ENCODE data around the gene B2M.
"Not testable (repeated sequence)": the region's sequence is repeated elsewhere in the genome, so short reads cannot be mapped to it uniquely, and the experiment has no call there.

B2M gene

DNA sequence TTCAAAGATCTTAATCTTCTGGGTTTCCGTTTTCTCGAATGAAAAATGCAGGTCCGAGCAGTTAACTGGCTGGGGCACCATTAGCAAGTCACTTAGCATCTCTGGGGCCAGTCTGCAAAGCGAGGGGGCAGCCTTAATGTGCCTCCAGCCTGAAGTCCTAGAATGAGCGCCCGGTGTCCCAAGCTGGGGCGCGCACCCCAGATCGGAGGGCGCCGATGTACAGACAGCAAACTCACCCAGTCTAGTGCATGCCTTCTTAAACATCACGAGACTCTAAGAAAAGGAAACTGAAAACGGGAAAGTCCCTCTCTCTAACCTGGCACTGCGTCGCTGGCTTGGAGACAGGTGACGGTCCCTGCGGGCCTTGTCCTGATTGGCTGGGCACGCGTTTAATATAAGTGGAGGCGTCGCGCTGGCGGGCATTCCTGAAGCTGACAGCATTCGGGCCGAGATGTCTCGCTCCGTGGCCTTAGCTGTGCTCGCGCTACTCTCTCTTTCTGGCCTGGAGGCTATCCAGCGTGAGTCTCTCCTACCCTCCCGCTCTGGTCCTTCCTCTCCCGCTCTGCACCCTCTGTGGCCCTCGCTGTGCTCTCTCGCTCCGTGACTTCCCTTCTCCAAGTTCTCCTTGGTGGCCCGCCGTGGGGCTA, at the start of gene B2M, which contains the start of gene PATL2:
TSS of gene B2M (plus strand) at position 422 of the 647 bp plus-strand sequence. CDS start at position 452, 30 bp downstream.
TSS of gene PATL2 (minus strand) at position 228 of the 647 bp plus-strand sequence. CDS start 34,833 bp downstream, outside the sequence.
- peak; percentile 96 for DNase-seq

DNA sequence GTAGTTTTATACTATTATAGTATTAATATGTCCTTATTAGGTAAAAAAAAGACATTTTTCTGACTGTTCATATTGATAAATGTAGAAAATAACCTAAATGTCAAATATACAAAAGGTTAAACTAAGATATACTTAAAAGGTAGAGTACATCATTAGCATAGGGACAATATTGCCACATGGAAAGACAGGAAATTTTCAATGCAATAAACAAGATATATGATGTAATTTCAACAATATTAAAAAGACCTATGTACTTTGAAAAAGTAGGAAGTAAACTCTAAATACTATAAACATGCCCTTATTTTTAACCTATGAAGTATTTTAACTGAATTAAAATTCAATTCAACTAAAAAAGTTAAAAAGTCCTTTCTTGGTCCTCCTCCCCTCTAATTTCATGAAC, 49.7 kb upstream of the B2M start:
- DNase-seq, result no peak

DNA sequence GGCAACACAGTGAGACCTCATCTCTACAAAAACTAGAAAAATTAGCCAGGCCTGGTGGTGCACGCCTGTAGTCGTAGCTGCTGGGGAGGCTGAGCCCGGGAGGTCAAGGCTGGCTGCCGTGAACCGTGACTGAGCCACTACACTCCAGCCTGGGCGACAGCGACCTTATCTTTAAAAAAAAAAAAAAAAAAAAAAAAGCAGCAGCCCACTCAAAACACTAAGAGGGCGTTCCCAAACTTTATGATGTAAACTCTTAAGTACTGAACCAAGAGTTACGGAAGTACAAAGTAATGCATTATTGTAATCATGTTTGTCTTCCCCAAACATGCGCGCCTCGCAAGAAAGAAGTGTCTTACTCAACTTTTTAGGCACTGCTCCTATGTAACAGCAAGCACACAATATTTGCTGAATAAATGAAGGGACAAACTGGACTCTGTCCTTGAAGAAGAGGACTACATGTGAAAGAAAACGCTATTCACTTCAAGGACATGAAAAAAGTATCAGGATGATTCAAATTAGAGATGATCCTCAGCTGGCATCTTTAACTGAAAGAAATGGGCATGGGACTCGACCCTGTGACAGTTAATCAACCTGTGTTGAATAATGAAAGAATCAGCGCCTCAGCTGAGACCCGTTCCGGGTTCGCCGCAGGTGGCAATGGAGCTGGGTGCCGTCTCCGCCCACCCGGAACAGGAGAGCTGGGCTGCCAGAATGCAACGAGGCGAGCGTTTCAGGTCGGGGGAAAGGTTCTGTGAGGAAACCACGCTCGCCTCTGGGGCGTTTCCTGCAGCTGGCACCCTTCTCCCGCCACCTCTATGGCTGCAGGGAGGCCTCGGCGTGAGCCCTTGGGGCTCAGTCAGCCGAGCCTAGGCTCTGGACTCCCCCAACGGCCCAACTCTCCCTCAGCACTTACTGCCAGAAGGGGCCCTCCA, 48.6 kb upstream of the B2M start:
- peak; percentile 86 for DNase-seq

DNA sequence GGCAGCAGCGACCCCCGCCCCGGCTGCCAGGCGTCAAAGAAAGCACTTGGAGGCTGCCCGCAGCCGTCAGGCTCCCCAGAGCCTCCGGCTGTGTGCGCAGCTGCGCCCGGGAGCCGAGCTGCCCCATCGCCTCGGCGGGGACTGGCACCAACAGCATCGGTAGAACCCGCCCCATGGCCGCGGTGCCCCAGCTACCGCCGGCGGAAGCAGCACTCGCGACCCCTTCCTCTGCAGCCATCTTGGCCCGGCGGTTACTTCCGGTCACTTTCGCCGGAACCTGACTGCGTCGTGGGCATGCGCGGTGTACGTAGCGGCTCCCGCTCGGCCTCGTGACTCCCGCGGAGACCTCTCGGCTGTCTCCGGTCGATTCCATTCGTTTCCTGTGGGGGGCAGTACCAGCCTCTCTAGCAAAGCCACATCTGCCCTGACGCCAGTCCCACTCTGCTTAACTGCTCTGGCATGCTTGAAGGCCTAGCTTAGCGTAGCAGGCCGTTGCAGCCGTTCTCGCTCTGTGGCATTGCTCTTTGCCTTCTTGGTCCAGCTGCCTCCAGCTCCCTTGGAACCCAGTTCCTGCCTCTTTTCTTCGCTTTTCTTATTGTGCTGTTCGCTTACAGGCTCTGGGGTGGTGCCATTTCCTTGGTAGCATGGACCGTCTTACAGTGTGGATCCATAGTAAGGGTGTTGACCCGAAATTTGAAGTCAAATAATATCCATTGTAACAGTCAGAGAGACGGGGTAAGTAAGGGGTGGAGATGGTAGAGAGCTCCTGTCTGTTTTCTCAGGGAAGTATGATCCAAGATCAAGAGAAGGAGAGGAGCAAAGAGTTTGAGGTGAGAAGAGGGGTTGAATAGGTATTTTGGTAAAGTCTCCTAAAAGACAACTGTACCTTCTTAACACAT, 47.7 kb upstream of the B2M start, which contains the start of gene SPG11:
TSS of gene SPG11 (minus strand) at position 253 of the 899 bp plus-strand sequence. CDS start at position 238, 15 bp downstream.
- DNase-seq, result peak; percentile 97

DNA sequence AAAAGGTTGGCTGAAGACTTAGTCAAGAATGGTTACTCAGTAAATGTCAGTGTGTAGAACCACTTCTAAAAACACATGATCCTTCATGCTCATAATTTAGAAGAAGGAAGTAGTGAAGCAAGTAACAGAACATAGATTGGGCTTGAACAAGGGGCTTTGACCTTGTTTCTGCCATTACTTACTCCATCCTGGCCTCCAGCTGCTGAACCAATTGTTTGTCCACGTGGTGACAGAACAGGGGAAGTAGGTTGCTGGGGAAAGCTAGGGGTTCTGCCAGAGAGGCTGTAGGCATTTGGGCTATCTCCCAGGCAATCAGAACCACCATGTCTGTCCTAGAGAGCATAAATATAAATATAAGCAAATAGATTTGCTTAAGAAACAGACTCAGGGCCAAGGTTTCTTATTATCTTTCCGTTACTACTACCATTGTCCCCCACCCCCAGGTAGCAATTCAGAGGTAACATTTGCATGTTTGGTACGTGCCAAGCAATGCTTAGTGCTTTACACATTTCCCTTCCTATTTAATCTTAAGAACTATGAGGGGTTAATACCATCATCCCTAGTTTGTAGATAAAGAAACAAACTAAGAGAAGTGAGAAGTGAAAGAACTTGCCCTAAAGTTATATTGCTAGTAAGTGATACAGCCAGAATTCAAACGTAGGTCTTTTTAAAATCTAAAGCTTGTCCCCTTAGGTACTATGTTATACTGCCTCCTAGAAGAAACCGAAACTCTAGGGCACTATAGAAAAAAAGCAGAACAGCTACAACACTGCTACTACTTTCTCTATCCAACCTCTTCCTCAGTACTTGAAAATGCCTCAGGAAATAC, 44.9 kb upstream of the B2M start:
- DNase-seq, result no peak

DNA sequence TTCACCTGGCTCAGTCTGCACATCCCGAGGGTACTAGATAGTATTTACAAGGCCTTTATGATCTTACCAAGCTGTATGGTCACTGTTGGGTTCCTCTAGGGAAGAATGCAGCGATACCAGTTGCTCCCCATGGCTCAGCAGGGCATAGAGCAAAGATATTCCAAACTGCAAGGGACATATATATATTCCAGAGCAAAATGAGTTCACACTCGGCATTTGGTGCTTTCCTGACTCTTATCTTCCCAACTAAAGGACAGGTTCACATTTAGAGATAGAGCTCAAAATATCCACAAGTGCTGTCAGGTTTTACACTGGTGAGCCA, 44.3 kb upstream of the B2M start:
- no peak for DNase-seq

DNA sequence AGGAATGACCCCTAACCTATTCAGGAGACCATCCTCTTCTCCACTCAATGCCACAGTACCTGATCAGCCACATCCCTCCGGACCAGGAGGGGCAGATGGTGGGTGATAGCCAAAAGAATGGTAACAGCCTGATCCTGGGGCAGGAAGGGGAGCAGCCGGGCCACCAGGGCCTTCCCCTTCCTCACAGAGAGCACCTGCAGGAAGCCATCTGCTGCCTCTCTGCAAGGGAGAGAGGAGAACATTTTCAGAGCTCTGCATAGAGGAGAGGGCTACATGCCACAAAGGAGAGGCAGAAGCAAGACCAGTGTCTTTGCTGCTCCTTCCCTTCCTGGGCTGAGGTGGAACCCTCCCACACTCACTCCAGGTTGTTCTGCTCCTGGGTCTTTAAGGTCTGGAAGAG, 42.4 kb upstream of the B2M start:
- DNase-seq, result no peak

DNA sequence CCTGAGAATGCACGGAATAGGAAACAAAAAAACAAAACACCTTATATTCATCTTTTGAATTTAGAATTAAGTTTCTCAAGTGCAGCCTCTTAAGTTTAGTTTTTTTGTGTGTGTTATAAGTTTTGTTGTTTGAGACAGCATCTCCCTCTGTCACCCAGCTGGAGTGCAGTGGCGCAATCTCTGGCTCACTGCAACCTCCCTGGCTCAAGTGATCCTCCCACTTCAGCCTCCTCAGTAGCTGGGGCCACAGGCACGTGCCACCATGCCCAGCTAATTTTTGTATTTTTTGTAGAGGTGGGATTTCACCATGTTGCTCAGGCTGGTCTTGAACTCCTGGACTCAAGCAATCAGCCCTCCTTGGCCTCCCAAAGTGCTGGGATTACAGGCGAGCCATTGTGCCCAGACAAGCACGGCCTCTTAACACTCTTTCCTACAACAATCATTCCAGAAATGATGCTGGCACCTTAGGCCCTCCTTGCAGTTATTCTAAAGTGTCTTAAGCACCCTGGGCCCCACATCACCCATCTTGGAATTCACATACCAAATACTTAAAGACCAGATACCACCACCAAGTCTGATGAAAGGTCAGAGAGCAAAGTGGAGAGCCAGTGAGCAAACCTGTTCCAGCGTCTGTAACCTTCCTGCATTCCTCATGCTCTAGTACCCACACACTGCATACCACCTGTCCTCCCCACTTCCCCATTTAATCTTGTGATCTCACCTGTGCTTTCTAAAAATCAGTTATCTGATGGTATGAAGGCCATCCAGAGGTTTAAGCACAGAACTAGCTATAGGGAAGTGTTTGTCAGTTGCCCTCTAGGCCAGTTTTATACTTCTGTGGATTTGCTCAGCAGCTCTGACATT, 41.0 kb upstream of the B2M start:
- no peak for DNase-seq

DNA sequence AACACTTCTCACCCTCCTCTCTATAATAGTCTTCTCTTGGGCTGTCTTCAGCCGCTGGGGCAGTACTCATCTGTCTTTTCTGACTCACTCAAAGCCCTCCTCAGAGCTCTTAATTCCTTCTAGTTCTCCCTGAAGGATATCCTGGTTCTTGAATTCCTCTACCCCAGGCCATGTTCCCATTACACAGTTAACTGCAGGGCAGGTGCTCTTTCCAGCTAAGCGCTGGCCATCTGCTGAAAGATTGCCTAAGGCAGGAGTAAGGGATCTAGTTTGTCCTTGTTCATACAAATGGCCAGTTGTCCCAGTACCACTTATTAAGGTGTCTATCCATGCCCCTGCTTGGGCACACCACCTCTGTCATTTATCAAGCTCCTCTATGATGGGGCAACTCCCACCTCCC, 37.7 kb upstream of the B2M start:
- no peak for DNase-seq

DNA sequence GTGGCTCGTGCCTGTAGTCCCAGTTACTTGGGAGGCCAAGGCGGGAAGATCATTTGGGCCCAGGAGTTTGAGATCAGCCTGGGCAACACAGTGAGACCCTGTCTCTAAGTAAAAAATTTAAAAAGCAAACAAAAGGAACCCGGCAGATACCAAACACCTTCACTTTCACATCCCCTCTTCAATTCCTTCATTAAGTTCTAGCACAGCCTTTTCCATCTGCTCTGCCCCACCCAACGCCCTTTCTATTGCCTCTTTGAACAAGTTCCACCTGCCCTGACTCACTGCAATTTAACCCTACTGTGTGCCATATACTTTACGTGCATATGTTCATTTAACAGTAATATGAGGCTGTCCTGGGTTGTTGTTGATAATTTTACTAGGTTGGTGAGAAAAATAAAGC, 35.4 kb upstream of the B2M start:
- DNase-seq, result no peak

DNA sequence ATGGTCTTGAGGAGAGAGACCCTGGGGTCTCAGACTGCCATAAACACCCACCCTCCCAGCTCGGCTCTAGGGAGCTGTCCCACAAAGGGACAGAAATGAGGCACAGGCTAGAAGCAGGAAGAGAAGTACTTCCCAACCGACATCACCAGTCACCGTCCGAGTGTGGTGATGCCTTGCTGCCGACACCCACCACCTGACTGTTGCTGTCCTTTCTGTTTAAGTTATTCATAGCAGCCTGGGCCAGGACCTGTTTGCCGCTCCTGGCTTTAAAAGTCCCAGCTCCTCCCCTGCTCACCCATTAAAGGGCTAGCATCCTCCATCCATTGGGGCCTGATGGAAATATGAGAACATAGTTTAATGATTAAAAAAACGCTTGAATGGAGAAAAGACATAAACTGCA, 34.6 kb upstream of the B2M start:
- no peak for DNase-seq

DNA sequence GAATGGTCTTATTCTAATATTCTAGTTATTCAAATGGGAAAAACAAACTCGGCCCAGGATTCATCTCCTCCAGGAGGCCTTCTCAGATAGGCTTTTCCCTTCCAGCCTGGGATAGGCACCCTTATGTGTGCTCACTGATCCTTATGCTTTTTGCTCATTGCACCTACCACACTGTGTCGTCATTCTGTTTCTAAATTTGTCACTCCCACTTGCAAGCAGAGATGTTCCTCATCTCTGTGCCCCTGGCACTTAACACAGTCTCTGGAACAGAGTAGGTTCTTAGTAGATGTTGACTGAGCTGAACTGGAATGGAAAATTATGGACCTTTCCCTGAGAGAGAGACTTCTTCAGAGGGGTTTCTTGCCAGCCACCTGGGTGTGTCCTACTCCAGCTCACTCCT, 29.1 kb upstream of the B2M start:
- no peak for DNase-seq

DNA sequence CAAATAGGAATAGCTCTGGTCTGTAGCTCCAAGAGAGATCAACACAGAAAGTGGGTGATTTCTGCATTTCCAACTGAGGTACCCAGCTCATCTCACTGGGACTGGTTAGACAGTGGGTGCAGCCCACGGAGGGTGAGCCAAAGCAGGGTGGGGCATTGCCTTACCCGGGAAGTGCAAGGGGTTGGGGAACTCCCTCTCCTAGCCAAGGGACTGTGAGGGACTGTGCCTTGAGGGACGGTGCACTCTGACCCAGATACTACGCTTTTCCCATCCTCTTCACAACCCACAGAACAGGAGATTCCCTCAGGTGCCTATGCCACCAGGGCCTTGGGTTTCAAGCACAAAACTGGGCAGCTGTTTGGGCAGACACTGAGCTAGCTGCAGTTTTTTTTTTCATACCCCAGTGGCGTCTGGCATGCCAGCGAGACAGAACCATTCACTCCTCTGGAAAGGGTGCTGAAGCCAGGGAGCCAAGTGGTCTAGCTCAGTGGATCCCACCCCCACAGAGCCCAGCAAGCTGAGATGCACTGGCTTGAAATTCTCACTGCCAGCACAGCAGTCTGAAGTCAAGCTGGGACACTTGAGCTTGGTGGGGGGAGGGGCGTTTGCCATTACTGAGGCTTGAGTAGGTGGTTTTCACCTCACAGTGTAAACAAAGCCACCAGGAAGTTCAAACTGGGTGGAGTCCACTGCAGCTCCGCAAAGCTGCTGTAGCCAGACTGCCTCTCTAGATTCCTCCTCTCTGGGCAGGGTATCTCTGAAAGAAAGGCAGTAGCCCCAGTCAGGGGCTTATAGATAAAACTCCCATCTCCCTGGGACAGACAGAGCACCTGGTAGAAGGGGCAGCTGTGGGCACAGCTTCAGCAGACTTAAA, 28.3 kb upstream of the B2M start:
- peak; percentile 87 for DNase-seq

DNA sequence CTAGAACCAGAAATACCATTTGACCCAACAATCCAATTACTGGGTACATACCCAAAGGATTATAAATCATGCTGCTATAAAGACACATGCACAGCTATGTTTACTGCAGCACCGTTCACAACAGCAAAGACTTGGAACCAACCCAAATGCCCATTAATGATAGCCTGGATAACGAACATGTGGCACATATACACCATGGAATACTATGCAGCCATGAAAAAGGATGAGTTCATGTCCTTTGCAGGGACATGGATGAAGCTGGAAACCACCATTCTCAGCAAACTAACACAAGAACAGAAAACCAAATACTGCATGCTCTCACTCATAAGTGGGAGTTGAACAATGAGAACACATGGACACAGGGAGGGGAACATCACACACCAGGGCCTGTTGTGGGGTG, 22.0 kb upstream of the B2M start:
- not testable (repeated sequence) for DNase-seq

DNA sequence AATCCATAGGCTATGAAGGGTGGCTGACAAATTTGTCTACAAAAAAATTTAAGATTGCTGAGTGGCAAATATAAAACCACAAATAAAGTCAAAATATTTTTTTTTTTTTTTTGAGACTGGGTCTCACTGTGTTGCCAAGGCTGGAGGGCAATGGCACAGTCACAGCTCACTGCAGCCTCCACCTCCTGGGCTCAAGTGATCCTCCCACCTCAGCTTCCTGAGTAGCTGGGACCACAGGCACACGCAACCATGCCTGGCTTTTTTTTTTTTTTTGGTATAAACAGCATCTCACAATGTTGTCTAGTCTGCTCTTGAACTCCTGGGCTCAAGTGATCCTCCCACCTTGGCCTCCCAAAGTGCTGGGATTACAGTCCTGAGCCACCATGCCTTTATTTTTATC, 21.1 kb upstream of the B2M start:
- DNase-seq, result not testable (repeated sequence)

DNA sequence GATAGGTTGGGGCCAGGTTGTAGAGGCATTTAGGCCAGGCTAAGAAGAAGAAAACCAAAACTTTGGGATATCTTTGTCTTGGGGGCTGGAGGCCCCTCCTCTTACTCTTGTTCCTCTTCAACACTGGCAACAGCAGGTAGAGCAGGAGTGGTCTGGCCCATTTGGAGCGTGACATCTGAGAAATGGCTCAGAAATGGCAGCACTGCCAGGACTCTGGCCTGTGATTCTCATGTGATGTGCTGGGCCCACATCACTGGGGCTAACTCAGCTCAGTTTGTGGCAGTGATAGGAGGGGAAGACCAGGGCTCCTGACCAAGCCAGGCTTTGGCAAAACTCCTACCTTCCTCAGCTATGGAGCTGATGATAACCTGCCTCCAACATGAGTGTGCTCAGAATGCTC, 18.7 kb upstream of the B2M start:
- DNase-seq, result no peak

DNA sequence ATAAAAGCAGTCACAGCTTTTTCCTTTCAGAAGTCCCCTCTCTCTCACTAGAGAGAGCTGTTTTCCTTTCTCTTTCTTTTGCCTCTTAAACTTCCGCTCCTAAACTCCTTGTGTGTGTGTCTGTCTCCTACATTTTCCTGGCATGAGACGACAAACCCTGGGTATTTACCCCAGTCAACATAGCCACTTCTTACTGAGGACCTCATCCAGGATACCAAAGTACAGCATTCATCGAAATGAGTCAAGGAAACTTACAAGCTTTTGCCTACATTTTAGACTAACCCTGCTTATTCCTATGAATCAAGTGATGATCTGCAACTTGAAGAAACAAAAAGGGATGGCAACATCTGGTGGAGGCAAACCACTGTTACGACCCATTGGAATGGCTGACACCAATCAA, 16.9 kb upstream of the B2M start:
- no peak for DNase-seq

DNA sequence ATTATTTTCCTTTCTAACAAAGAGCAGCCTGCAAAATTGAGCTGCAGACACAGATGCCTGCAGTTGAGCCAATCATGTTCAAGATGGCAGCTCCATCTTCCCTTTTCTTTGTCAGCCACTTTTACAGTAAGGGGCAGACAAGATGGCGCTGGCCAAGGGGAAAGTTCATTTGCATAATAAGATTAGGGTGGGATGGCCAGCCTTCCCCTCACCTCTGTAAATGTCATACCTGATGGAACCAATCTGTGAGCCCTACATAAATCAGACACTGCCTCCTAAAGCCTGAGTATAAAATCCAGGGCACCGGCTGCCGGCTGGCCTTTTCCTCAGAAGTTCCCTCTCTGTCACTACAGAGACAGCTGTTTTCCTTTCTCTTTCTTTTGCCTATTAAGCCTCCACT, 16.0 kb upstream of the B2M start:
- DNase-seq, result no peak

DNA sequence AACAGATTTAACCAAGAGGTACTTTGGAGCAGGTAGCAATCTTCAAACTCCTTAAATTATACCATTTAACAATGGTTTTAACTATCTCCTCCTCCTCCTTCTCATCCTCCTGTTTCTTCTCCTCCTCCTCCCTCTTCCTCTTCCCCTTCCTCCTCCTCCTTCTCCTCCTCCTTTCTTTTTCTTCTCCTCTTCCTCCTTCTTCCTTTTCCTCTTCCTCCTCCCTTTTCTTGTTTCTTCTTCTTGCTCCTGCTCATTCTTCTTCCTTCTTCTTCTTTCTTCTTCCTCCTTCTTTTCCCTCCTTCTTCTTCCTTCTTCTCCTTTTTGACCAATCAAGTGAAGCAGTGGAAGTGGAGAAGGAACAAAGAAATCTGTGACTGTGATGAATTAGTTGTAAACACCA, 14.3 kb upstream of the B2M start:
- DNase-seq, result no peak

DNA sequence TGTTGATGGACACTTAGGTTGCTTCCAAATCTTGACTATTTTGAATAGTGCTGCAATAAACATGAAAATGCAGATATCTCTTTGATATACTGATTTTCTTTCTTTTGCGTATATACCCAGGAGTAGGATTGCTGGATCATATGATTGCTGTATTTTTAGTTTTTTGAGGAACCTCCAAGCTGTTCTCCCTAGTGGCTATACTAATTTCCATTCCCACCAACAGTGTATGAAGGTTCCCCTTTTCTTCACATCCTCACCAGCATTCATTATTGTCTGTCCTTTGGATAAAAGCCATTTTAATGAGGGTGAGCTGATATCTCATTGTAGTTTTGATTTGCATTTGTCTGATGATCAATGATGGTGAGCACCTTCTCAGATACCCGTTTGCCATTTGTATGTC, 12.7 kb upstream of the B2M start:
- no peak for DNase-seq

All from DMS53 (cell line).